Lower leg skin (tissue), 3 donors: ENCODE data around the gene RPL26.

Source experiments
- CTCF ChIP-seq, 3 donors: fragments of 450-650 bp; IDR thresholded peaks; one replicate each; pipeline ENCODE4 v1.5.1; 2016; ENCODE audit warnings: antibody characterized with exemption in 3 of 3, mild to moderate bottlenecking in 3 of 3, moderate library complexity in 2 of 3
- POLR2A ChIP-seq, 2 donors: fragments of 450-650 bp; IDR thresholded peaks; one replicate each; pipeline ENCODE4 v1.6.1; 2016 to 2017; ENCODE audit warnings: antibody characterized with exemption in 2 of 2, mild to moderate bottlenecking in 1 of 2, moderate library complexity in 1 of 2

- TF ChIP-seq POLR2A (IDR thresholded peaks at IDR 0.05), result no peak
- TF ChIP-seq CTCF (IDR thresholded peaks at IDR 0.05), result no peak
Measured at GRCh38 chr17:8359769-8360168, 23.2 kb downstream of the RPL26 start.
